H1 (cell line): ENCODE results near the gene SPACA4. TPM values are rescaled to one million over a fixed set of nuclear protein-coding genes. Genes with fewer than 3 reads are reported as not detected.
A peak's percentile ranks its signal among the peaks of the same experiment; 100 is the strongest.

Experiments
- CTCF ChIA-PET: fragments of 300-600 bp; sonication (Branson Sonifier 250); formaldehyde crosslinking; loops from one replicate; lab custom pipeline; 2021; ENCODE audit not compliant: partially characterized antibody; lab: Charles Lee
- POLR2A ChIA-PET: fragments of 300-600 bp; sonication (Branson Sonifier 250); formaldehyde crosslinking; loops from one replicate; lab custom pipeline; 2021; ENCODE audit warnings: inconsistent platforms; ENCODE audit not compliant: partially characterized antibody; lab: Charles Lee
- DNase-seq, 2 experiments: peaks; one replicate each; pipeline versions ENCODE4 v3.0.0 to v3.0.0-alpha.2; 2010 to 2022; ENCODE audit warnings: low spot score in 2 of 2, low read depth in 1 of 2, mixed read lengths in 1 of 2
- FAIRE-seq: peaks from 2 replicates; lab custom pipeline; 2011; peaks lifted over from hg19 to GRCh38; lab: Jason Lieb, UNC
- H2AFZ ChIP-seq: 2 replicates; pipeline ENCODE4 v1.8.1; 2012; ENCODE audit warnings: low read length, inconsistent platforms
- H2AK5ac ChIP-seq: 2 replicates; pipeline ENCODE4 v1.6.1; 2013; ENCODE audit warnings: low read depth, low read length
- H2BK120ac ChIP-seq: replicated peaks from 2 replicates; pipeline ENCODE3; 2013; ENCODE audit warnings: low read depth, low read length, inconsistent platforms
- H2BK12ac ChIP-seq: 2 replicates; pipeline ENCODE4 v1.6.1; 2013; ENCODE audit warnings: low read depth, low read length
- H2BK15ac ChIP-seq: 2 replicates; pipeline ENCODE4 v1.6.1; 2013; ENCODE audit warnings: low read length
- H2BK20ac ChIP-seq: 2 replicates; pipeline ENCODE4 v1.6.1; 2013; ENCODE audit warnings: low read length
- H2BK5ac ChIP-seq: 2 replicates; pipeline ENCODE4 v1.6.1; 2013; ENCODE audit warnings: low read depth, low read length
- H3K14ac ChIP-seq: 2 replicates; pipeline ENCODE4 v1.6.1; 2013; ENCODE audit warnings: inconsistent platforms; ENCODE audit not compliant: insufficient read length
- H3K18ac ChIP-seq: 2 replicates; pipeline ENCODE4 v1.6.1; 2013; ENCODE audit warnings: low read length; ENCODE audit errors: extremely low read depth
- H3K23ac ChIP-seq: 2 replicates; pipeline ENCODE4 v1.6.1; 2013; ENCODE audit warnings: inconsistent platforms; ENCODE audit not compliant: insufficient read length
- H3K23me2 ChIP-seq: 2 replicates; pipeline ENCODE4 v1.6.1; 2013; ENCODE audit warnings: low read depth, low read length
- H3K27ac ChIP-seq: 2 replicates; pipeline ENCODE4 v1.6.1; 2011; ENCODE audit warnings: low read depth, low read length, inconsistent platforms
- H3K27me3 ChIP-seq, 4 experiments: replicated peaks in 1 of 4; 1 replicate in 1 of 4; 2 replicates in 3 of 4; pipeline versions ENCODE4 v1.6.1 to v1.8.1; 2011 to 2013; ENCODE audit warnings: low read length in 3 of 4, mild to moderate bottlenecking in 3 of 4, inconsistent platforms in 2 of 4, mixed read lengths in 2 of 4, moderate library complexity in 1 of 4; ENCODE audit not compliant: control insufficient read depth in 3 of 4, insufficient read depth in 3 of 4; ENCODE audit errors: extremely low read depth in 1 of 4
- H3K36me3 ChIP-seq, 4 experiments: 2 replicates each; pipeline versions ENCODE4 v1.6.1 to v1.8.1; 2011 to 2013; ENCODE audit warnings: mild to moderate bottlenecking in 4 of 4, low read length in 3 of 4, moderate library complexity in 2 of 4, control low read depth in 1 of 4, inconsistent platforms in 1 of 4; ENCODE audit not compliant: insufficient read depth in 4 of 4, control insufficient read depth in 2 of 4
- H3K4ac ChIP-seq: replicated peaks from 2 replicates; pipeline ENCODE3; 2013; ENCODE audit warnings: low read length, low read depth, mixed read lengths, inconsistent platforms; ENCODE audit not compliant: insufficient read length
- H3K4me1 ChIP-seq, 4 experiments: replicated peaks in 1 of 4; 1 replicate in 1 of 4; 2 replicates in 3 of 4; pipeline versions ENCODE4 v1.6.1 to v1.8.1; 2011 to 2013; ENCODE audit warnings: low read length in 3 of 4, inconsistent platforms in 2 of 4, mixed read lengths in 1 of 4; ENCODE audit not compliant: insufficient read depth in 4 of 4, control insufficient read depth in 3 of 4
- H3K4me2 ChIP-seq, 2 experiments: 2 replicates each; pipeline versions ENCODE4 v1.6.1 to v1.8.1; 2011 to 2013; ENCODE audit warnings: low read depth in 2 of 2, low read length in 2 of 2, control low read depth in 1 of 2, inconsistent platforms in 1 of 2, mild to moderate bottlenecking in 1 of 2; ENCODE audit not compliant: insufficient read depth in 1 of 2
- H3K4me3 ChIP-seq, 4 experiments: fragments of 200-600, 300-600 bp in 1 of 4; sonication (generic), shearing (Covaris generic), sonication (Bioruptor Twin) in 1 of 4; 2 replicates each; pipeline versions ENCODE4 v1.5.1 to v1.8.1; 2011 to 2016; ENCODE audit warnings: low read length in 4 of 4, low read depth in 3 of 4, control low read depth in 2 of 4, inconsistent platforms in 2 of 4, mild to moderate bottlenecking in 2 of 4, mixed read lengths in 1 of 4, moderate library complexity in 1 of 4; ENCODE audit not compliant: insufficient read depth in 2 of 4; ENCODE audit errors: extremely low read depth in 1 of 4
- H3K56ac ChIP-seq: replicated peaks from 2 replicates; pipeline ENCODE3; 2013; ENCODE audit warnings: low read depth, mild to moderate bottlenecking, mixed read lengths, low read length, inconsistent platforms; ENCODE audit not compliant: insufficient read length
- H3K79me1 ChIP-seq: 2 replicates; pipeline ENCODE4 v1.6.1; 2013; ENCODE audit warnings: low read depth, low read length, control low read depth
- H3K79me2 ChIP-seq, 2 experiments: 2 replicates each; pipeline versions ENCODE4 v1.6.1 to v1.8.1; 2012 to 2013; ENCODE audit warnings: low read length in 2 of 2, mild to moderate bottlenecking in 2 of 2, inconsistent platforms in 1 of 2; ENCODE audit not compliant: insufficient read depth in 2 of 2, control insufficient read depth in 1 of 2
- H3K9ac ChIP-seq, 4 experiments: replicated peaks in 1 of 4; 1 replicate in 1 of 4; 2 replicates in 3 of 4; pipeline versions ENCODE4 v1.6.1 to v1.8.1; 2011 to 2013; ENCODE audit warnings: low read depth in 3 of 4, low read length in 3 of 4, control low read depth in 2 of 4, mild to moderate bottlenecking in 2 of 4, moderate library complexity in 2 of 4, inconsistent platforms in 1 of 4; ENCODE audit errors: extremely low read depth in 1 of 4
- H3K9me3 ChIP-seq, 2 experiments: 2 replicates each; pipeline versions ENCODE4 v1.6.1 to v1.8.1; 2012 to 2013; ENCODE audit warnings: mild to moderate bottlenecking in 2 of 2, moderate library complexity in 2 of 2, control low read depth in 1 of 2, inconsistent platforms in 1 of 2, low read depth in 1 of 2, low read length in 1 of 2, mixed read lengths in 1 of 2; ENCODE audit not compliant: insufficient read depth in 2 of 2
- H4K20me1 ChIP-seq, 2 experiments: replicated peaks in 1 of 2; 2 replicates each; pipeline versions ENCODE3 to v1.8.1; 2011 to 2013; ENCODE audit warnings: inconsistent platforms in 2 of 2, low read length in 2 of 2, mild to moderate bottlenecking in 1 of 2; ENCODE audit not compliant: insufficient read depth in 2 of 2, control insufficient read depth in 1 of 2
- H4K5ac ChIP-seq: 2 replicates; pipeline ENCODE4 v1.6.1; 2013; ENCODE audit warnings: low read length, low read depth, mixed read lengths, inconsistent platforms; ENCODE audit not compliant: insufficient read length
- H4K8ac ChIP-seq: 2 replicates; pipeline ENCODE4 v1.8.0; 2013; ENCODE audit warnings: mild to moderate bottlenecking, moderate library complexity, low read length, inconsistent platforms; ENCODE audit not compliant: insufficient read depth; ENCODE audit errors: extremely low read depth
- H4K91ac ChIP-seq: replicated peaks from 2 replicates; pipeline ENCODE3; 2013; ENCODE audit warnings: low read length, mixed read lengths, inconsistent platforms; ENCODE audit not compliant: insufficient read length
- EGR1 ChIP-seq: IDR thresholded peaks from 2 replicates; pipeline ENCODE4 v1.6.1; 2011; ENCODE audit warnings: low read depth, low read length, borderline replicate concordance
- POLR2AphosphoS5 ChIP-seq: IDR thresholded peaks from 2 replicates; pipeline ENCODE4 v1.6.1; 2011; ENCODE audit warnings: low read depth, low read length
- WGBS, 2 experiments: shearing (Covaris generic) in 1 of 2; methylation state at CpG; one replicate each; pipeline versions ENCODE4 v1.1.6 to v1.1.7; 2013 to 2015; ENCODE audit warnings: low lambda C conversion rate in 2 of 2, mixed read lengths in 2 of 2, inconsistent platforms in 1 of 2, low coverage in 1 of 2, missing lambda C conversion rate in 1 of 2; ENCODE audit not compliant: insufficient replicate concordance in 2 of 2, insufficient coverage in 1 of 2, insufficient read length in 1 of 2; ENCODE audit errors: extremely low coverage in 1 of 2, missing lambda C conversion rate in 1 of 2; 5-methylcytosine and 5-hydroxymethylcytosine counted together
- polyA plus RNA-seq, 7 experiments: library from polyadenylated mRNA; depleted of rRNA in 3 of 7; stranded (reverse) in 5 of 7; unstranded in 2 of 7; fragments of >200 nt in 5 of 7; fragments of 200-250 nt in 2 of 7; gene quantifications; 1 replicate in 5 of 7; 2 replicates in 1 of 7; 4 replicates in 1 of 7; pipeline versions ENCODE4 v1.2.1 to v1.2.3, GENCODE V29; 2011 to 2013; ENCODE audit warnings: missing spikeins in 2 of 7, mixed read lengths in 2 of 7
- total RNA-seq: library from RNA; stranded (reverse); fragmentation: NEBNext Ultra II Directional; extraction: Animal tissue kit (Norgen Biotek cat#: 25700); gene quantifications from 2 replicates; pipeline ENCODE4 v1.2.1, GENCODE V29; 2021

Gene SPACA4
- total and polyA plus RNA-seq, 2 of the 8 experiments (the other 6 are each of a cell fraction or from before 2014, with no cell fraction given): not detected

- Histone ChIP-seq H4K5ac (no peak overlapping the region), H4K8ac (0 out of 2 replicates have a peak overlapping the region, but pooled peaks have one; percentile 54), H2BK120ac (no peak overlapping the region), H2AK5ac (peak overlapping the region; percentile 54; the same call in 1 of the 2 replicates), H3K4ac (peak overlapping the region; percentile 99), H3K23me2 (peaks cover 4% of the 10 kb centered on the region; the same call in 1 of the 2 replicates), H3K56ac (no peak overlapping the region), H2BK12ac (peak overlapping the region; percentile 90; the same call in 1 of the 2 replicates), H4K20me1 (peaks cover 25 to 37% of the 10 kb centered on the region in 2 experiments), H2BK20ac (peak overlapping the region; percentile 61; the same call in 1 of the 2 replicates), H3K14ac (no peak overlapping the region), H3K4me1 (peaks cover 0 to 46% (median 35%) of the 10 kb centered on the region in 4 experiments; a peak in 6 of 7 replicates), H3K9me3 (no peaks in the 10 kb centered on the region), H2AFZ (no peak overlapping the region), H3K4me3 (no peak overlapping the region), H3K9ac (peak overlapping the region in 2 of 4 experiments; percentile 25 to 50; a peak in 3 of 7 replicates), H3K23ac (no peak overlapping the region), H3K79me2 (peaks cover 14 to 22% of the 10 kb centered on the region in 2 experiments), H3K4me2 (0 out of 4 replicates have a peak overlapping the region, but pooled peaks of 1 of the 2 experiments have one; percentile 1), H4K91ac (peak overlapping the region; percentile 71), H3K27me3 (no peaks in the 10 kb centered on the region), H2BK5ac (peak overlapping the region; percentile 88), H3K27ac (peak overlapping the region; percentile 80), H3K36me3 (peaks cover 17 to 31% (median 21%) of the 10 kb centered on the region in 4 experiments), H2BK15ac (peak overlapping the region; percentile 88; the same call in 1 of the 2 replicates), H3K79me1 (peaks cover 4% of the 10 kb centered on the region; the same call in 1 of the 2 replicates), H3K18ac (no peak overlapping the region)
- POLR2A ChIA-PET: interaction anchor here (0.8 to 30.9 kb wide), 15 partner anchors 1 to 151 kb away, joined by 3 to 788 read pairs (median 4); partner anchors contain the start of genes CA11, DBP, FAM83E and RPL18
- no peak for DNase-seq
- no peak for TF ChIP-seq EGR1
- TF ChIP-seq POLR2AphosphoS5: peak; percentile 89
- CTCF ChIA-PET: interaction anchor here (0.7 to 7.2 kb wide), 3 partner anchors 18 to 124 kb away, joined by 3 to 37 read pairs (median 4); no protein-coding TSS in a partner anchor
- 90% methylated on average over 39 of the region's 39 CpGs; no CpG with 5 or more reads in 1 of the 2 experiments for WGBS, 2 experiments
- no peak for FAIRE-seq
Measured at GRCh38 chr19:48613024-48613851, 6.7 kb downstream of the SPACA4 start.
